Neural cell (in vitro differentiated cells): ENCODE data around the gene TFF2. TPM values are rescaled to one million over a fixed set of nuclear protein-coding genes. Genes with fewer than 3 reads are reported as not detected.

Experiments
- H2AFZ ChIP-seq: fragments of 200-600, 300-800 bp; sonication (generic), shearing (Covaris generic); 2 replicates; pipeline ENCODE4 v1.6.0; 2014; ENCODE audit warnings: low read depth, mild to moderate bottlenecking, antibody characterized with exemption, low read length, moderate library complexity
- H3F3A ChIP-seq: fragments of 200-600 bp; shearing (Covaris generic); 2 replicates; pipeline ENCODE4 v1.6.1; 2016; ENCODE audit warnings: mild to moderate bottlenecking, moderate library complexity, mixed read lengths, antibody characterized with exemption, low read length; ENCODE audit not compliant: insufficient read depth, poor library complexity, severe bottlenecking
- H3K27ac ChIP-seq: fragments of 200-600, 300-800 bp; sonication (generic), shearing (Covaris generic); 2 replicates; pipeline ENCODE4 v1.5.1; 2014; ENCODE audit warnings: mild to moderate bottlenecking, low read length, moderate library complexity
- H3K27me3 ChIP-seq: fragments of 300-800, 200-600 bp; sonication (generic), shearing (Covaris generic); 2 replicates; pipeline ENCODE4 v1.6.0; 2014; ENCODE audit warnings: mild to moderate bottlenecking, low read depth, low read length, moderate library complexity; ENCODE audit not compliant: insufficient read depth
- H3K36me3 ChIP-seq: fragments of 300-800, 200-600 bp; sonication (generic), shearing (Covaris generic); 2 replicates; pipeline ENCODE4 v1.5.1; 2014; ENCODE audit warnings: mild to moderate bottlenecking, antibody characterized with exemption, low read length, moderate library complexity; ENCODE audit not compliant: insufficient read depth
- H3K4me2 ChIP-seq: fragments of 300-800, 200-600 bp; sonication (generic), shearing (Covaris generic); 2 replicates; pipeline ENCODE4 v1.6.0; 2014; ENCODE audit warnings: mild to moderate bottlenecking, low read length
- H3K4me3 ChIP-seq: fragments of 300-800, 200-600 bp; sonication (generic), shearing (Covaris generic); 2 replicates; pipeline ENCODE4 v1.5.1; 2014; ENCODE audit warnings: mild to moderate bottlenecking, low read length, moderate library complexity
- H3K79me2 ChIP-seq: fragments of 200-600 bp; shearing (Covaris generic); replicated peaks from 2 replicates; pipeline ENCODE4 v1.6.0; 2014; ENCODE audit warnings: mild to moderate bottlenecking, low read length, moderate library complexity; ENCODE audit not compliant: insufficient read depth
- H3K9ac ChIP-seq: fragments of 300-800, 200-600 bp; sonication (generic), shearing (Covaris generic); 2 replicates; pipeline ENCODE4 v1.6.1; 2016; ENCODE audit warnings: mild to moderate bottlenecking, low read length, mixed read lengths
- H3K9me2 ChIP-seq: fragments of 200-600 bp; shearing (Covaris generic); 2 replicates; pipeline ENCODE4 v1.6.1; 2016; ENCODE audit warnings: mild to moderate bottlenecking, low read length, mixed read lengths; ENCODE audit not compliant: insufficient read depth
- H3K9me3 ChIP-seq: fragments of 200-600, 300-800 bp; sonication (generic), shearing (Covaris generic); 2 replicates; pipeline ENCODE4 v1.6.1; 2016; ENCODE audit warnings: mild to moderate bottlenecking, mixed run types, low read length, moderate library complexity, mixed read lengths
- H4K20me1 ChIP-seq: fragments of 200-600 bp; shearing (Covaris generic); 2 replicates; pipeline ENCODE4 v1.6.1; 2016; ENCODE audit warnings: mild to moderate bottlenecking, mixed run types; ENCODE audit not compliant: insufficient read depth
- CTCF ChIP-seq: fragments of 450-650 bp; IDR thresholded peaks from 2 replicates; pipeline ENCODE4 v1.5.1; 2014; ENCODE audit warnings: antibody characterized with exemption, mild to moderate bottlenecking, moderate library complexity; ENCODE audit not compliant: poor library complexity, severe bottlenecking
- EP300 ChIP-seq: fragments of 450-650 bp; conservative IDR thresholded peaks from 2 replicates; pipeline ENCODE4 v1.6.1; 2014; ENCODE audit warnings: antibody characterized with exemption, mild to moderate bottlenecking, moderate library complexity; ENCODE audit not compliant: poor library complexity, severe bottlenecking
- EZH2 ChIP-seq: fragments of 200-600, 300-800 bp; shearing (Covaris generic), sonication (generic); IDR thresholded peaks from 2 replicates; pipeline ENCODE4 v1.6.1; 2014; ENCODE audit warnings: antibody characterized with exemption, low read length, borderline replicate concordance, mild to moderate bottlenecking; ENCODE audit not compliant: insufficient read depth, poor library complexity, severe bottlenecking
- MXI1 ChIP-seq: fragments of 450-650 bp; conservative IDR thresholded peaks from 2 replicates; pipeline ENCODE4 v1.6.1; 2014; ENCODE audit warnings: antibody characterized with exemption, mild to moderate bottlenecking; ENCODE audit not compliant: poor library complexity, severe bottlenecking
- POLR2AphosphoS5 ChIP-seq: IDR thresholded peaks from 2 replicates; pipeline ENCODE4 v1.6.1; 2012
- RAD21 ChIP-seq: fragments of 450-650 bp; conservative IDR thresholded peaks from 2 replicates; pipeline ENCODE4 v1.6.1; 2014; ENCODE audit warnings: antibody characterized with exemption, mild to moderate bottlenecking, moderate library complexity
- REST ChIP-seq: IDR thresholded peaks from 2 replicates; pipeline ENCODE4 v1.6.1; 2012; ENCODE audit warnings: borderline replicate concordance
- SMC3 ChIP-seq: fragments of 450-650 bp; conservative IDR thresholded peaks from 2 replicates; pipeline ENCODE4 v1.6.1; 2014; ENCODE audit warnings: antibody characterized with exemption, mild to moderate bottlenecking, moderate library complexity; ENCODE audit not compliant: poor library complexity
- TAF1 ChIP-seq: IDR thresholded peaks from 2 replicates; pipeline ENCODE4 v1.6.1; 2012; ENCODE audit warnings: low read depth
- polyA plus RNA-seq: library from polyadenylated mRNA; depleted of rRNA; stranded (reverse); fragments of >200 nt; gene quantifications from 2 replicates; pipeline ENCODE4 v1.2.3, GENCODE V29; 2014

TFF2 gene
- polyA plus RNA-seq, 1 donor from 2014 or later: not detected

- Histone ChIP-seq H3F3A (no peaks in the 10 kb centered on the region), H3K79me2 (no peaks in the 10 kb centered on the region), H3K27me3 (no peaks in the 10 kb centered on the region), H2AFZ (no peak overlapping the region), H4K20me1 (no peaks in the 10 kb centered on the region), H3K27ac (no peak overlapping the region), H3K4me3 (no peak overlapping the region), H3K4me2 (no peak overlapping the region), H3K9ac (no peak overlapping the region), H3K36me3 (no peaks in the 10 kb centered on the region), H3K9me2 (no peaks in the 10 kb centered on the region), H3K9me3 (no peaks in the 10 kb centered on the region)
- TF ChIP-seq SMC3 (no peak), POLR2AphosphoS5 (no peak), TAF1 (no peak), EP300 (no peak), CTCF (no peak), RAD21 (no peak), EZH2 (no peak), MXI1 (no peak), REST (no peak)
Measured at GRCh38 chr21:42396799-42397745, 46.3 kb upstream of the TFF2 start.

- Histone ChIP-seq H3K4me2 (no peak within 1 kb of the TSS), H3K9ac (no peak within 1 kb of the TSS)
Measured at GRCh38 chr21:42395905-42396651, 45.3 kb upstream of the TFF2 start, which contains the start of gene TMPRSS3. Gene TMPRSS3, minus strand, starts transcription at chr21:42396052. Its CDS starts 635 bp downstream, at chr21:42395417.

More at GRCh38 chr21:42395905-42396651, 45.3 kb upstream of the TFF2 start, which contains the start of gene TMPRSS3:
- Histone ChIP-seq H3K9me3 (no peaks in the 10 kb centered on the region), H3K36me3 (no peaks in the 10 kb centered on the region), H3K27ac (no peak within 1 kb of the TSS), H2AFZ (no peak within 1 kb of the TSS), H3F3A (no peaks in the 10 kb centered on the region), H3K4me3 (no peak within 1 kb of the TSS), H3K9me2 (no peaks in the 10 kb centered on the region), H3K79me2 (no peaks in the 10 kb centered on the region), H3K27me3 (no peaks in the 10 kb centered on the region), H4K20me1 (no peaks in the 10 kb centered on the region)
- no peak for TF ChIP-seq POLR2AphosphoS5
- no peak for TF ChIP-seq EZH2
- no peak for TF ChIP-seq CTCF
- TF ChIP-seq TAF1: no peak
- no peak for TF ChIP-seq RAD21
- TF ChIP-seq SMC3: no peak
- no peak for TF ChIP-seq MXI1
- TF ChIP-seq REST: no peak
- TF ChIP-seq EP300: no peak
